Kidney (tissue), 14 donors: ENCODE measurements around the gene CREB3L2. TPM values are rescaled to one million over a fixed set of nuclear protein-coding genes. Genes with fewer than 3 reads are reported as not detected.

Source experiments
- DNase-seq, 5 donors: peaks; one replicate each; pipeline ENCODE4 v3.0.0-alpha.2; 2013 to 2020
- FAIRE-seq: peaks from 2 replicates; lab custom pipeline; 2012; peaks lifted over from hg19 to GRCh38; lab: Jason Lieb, UNC
- H3K27ac ChIP-seq, 2 donors: one replicate each; pipeline ENCODE4 v1.7.0; 2013; ENCODE audit warnings: low read depth in 2 of 2, low read length in 2 of 2, inconsistent platforms in 1 of 2
- H3K27me3 ChIP-seq: one replicate; pipeline ENCODE4 v1.7.1; 2013; ENCODE audit warnings: low read length, inconsistent platforms; ENCODE audit not compliant: control insufficient read depth, insufficient read depth
- H3K36me3 ChIP-seq, 3 donors: one replicate each; pipeline versions ENCODE4 v1.7.0 to v1.7.1; 2013; ENCODE audit warnings: low read length in 3 of 3, control low read depth in 1 of 3, inconsistent platforms in 1 of 3; ENCODE audit not compliant: insufficient read depth in 3 of 3, control insufficient read depth in 2 of 3
- H3K4me1 ChIP-seq, 3 donors: one replicate each; pipeline versions ENCODE4 v1.7.0 to v1.7.1; 2013; ENCODE audit warnings: low read length in 3 of 3, inconsistent platforms in 1 of 3, low read depth in 1 of 3; ENCODE audit not compliant: control insufficient read depth in 2 of 3, insufficient read depth in 2 of 3
- H3K4me3 ChIP-seq, 3 donors: one replicate each; pipeline versions ENCODE4 v1.7.0 to v1.8.1; 2013; ENCODE audit warnings: low read length in 3 of 3, control low read depth in 1 of 3, inconsistent platforms in 1 of 3
- H3K9ac ChIP-seq, 3 donors: one replicate each; pipeline versions ENCODE4 v1.7.0 to v1.7.1; 2013; ENCODE audit warnings: low read length in 3 of 3, control low read depth in 1 of 3, inconsistent platforms in 1 of 3
- H3K9me3 ChIP-seq, 3 donors: one replicate each; pipeline versions ENCODE4 v1.7.0 to v1.7.1; 2013; ENCODE audit warnings: low read length in 3 of 3, control low read depth in 1 of 3, inconsistent platforms in 1 of 3; ENCODE audit not compliant: control insufficient read depth in 2 of 3, insufficient read depth in 1 of 3
- CTCF ChIP-seq: IDR thresholded peaks from 3 replicates; pipeline ENCODE4 v1.5.1; 2012; ENCODE audit warnings: mild to moderate bottlenecking, moderate library complexity, borderline replicate concordance; ENCODE audit not compliant: insufficient read depth; ENCODE audit errors: extremely low read depth
- intact Hi-C: fragments of 100-400 bp; cut with DNase I; formaldehyde crosslinking; loops from one replicate; pipeline ENCODE4 v1.11.1; 2022
- polyA plus RNA-seq: library from polyadenylated mRNA; stranded (reverse); fragments of 350-450 nt; fragmentation: Illumina TruSeq; extraction: RNeasy Lipid Tissue Mini Kit (QIAGEN cat#74804); gene quantifications from one replicate; pipeline ENCODE4 v1.2.3, GENCODE V29; 2014; ENCODE audit warnings: low read depth, low replicate concordance; ENCODE audit not compliant: insufficient read depth
- total RNA-seq: library from RNA; stranded (reverse); fragmentation: NEBNext Ultra II Directional; extraction: Animal tissue kit (Norgen Biotek cat#: 25700); gene quantifications from one replicate; pipeline ENCODE4 v1.2.1, GENCODE V29; 2021
- donor health status: control.
- donor health status: control.
- donor health status: control.
- donor health status: control.
- donor health status: control.
- donor health status: DM: yes; HTN: yes; CAD: no.
- donor health status: Normal renal cell carcinoma (clear cell type).

CREB3L2 gene
- total and polyA plus RNA-seq, 2 donors from 2014 or later: 18.5 to 114 TPM

GRCh38 chr7:137900137-137900536 is 101.7 kb downstream of the CREB3L2 start:
- H3K4me1 ChIP-seq: peaks cover 0 to 2% (median 0%) of the 10 kb centered on the region in 3 donors
- FAIRE-seq (no peak), DNase-seq (no peak)
- H3K4me3 ChIP-seq: no peak overlapping the region
- no peak overlapping the region for H3K9ac ChIP-seq
- intact Hi-C loops: loop anchor here (5.0 kb wide), 1 partner anchor 107 kb away; no protein-coding TSS in a partner anchor
- H3K27ac ChIP-seq: no peak overlapping the region
- H3K36me3 ChIP-seq: peaks cover 3 to 36% (median 10%) of the 10 kb centered on the region in 3 donors
- H3K27me3 ChIP-seq: no peaks in the 10 kb centered on the region
- H3K9me3 ChIP-seq: no peaks in the 10 kb centered on the region
- no peak for TF ChIP-seq CTCF

GRCh38 chr7:137898839-137899721 is 102.8 kb downstream of the CREB3L2 start:
- Histone ChIP-seq H3K27me3 (no peaks in the 10 kb centered on the region), H3K9ac (no peak overlapping the region), H3K9me3 (no peaks in the 10 kb centered on the region), H3K4me3 (no peak overlapping the region), H3K4me1 (peaks cover 0 to 2% (median 0%) of the 10 kb centered on the region in 3 donors), H3K36me3 (peaks cover 3 to 44% (median 10%) of the 10 kb centered on the region in 3 donors), H3K27ac (no peak overlapping the region)
- peak; percentile 93 for TF ChIP-seq CTCF
- no peak for FAIRE-seq
- intact Hi-C loops: loop anchor here (5.0 kb wide), 1 partner anchor 242 kb away; no protein-coding TSS in a partner anchor
- peak; percentile 76 to 90 (median 85) for DNase-seq

- DNase-seq: no peak
- Histone ChIP-seq H3K9me3 (no peaks in the 10 kb centered on the region), H3K9ac (no peak overlapping the region), H3K27me3 (no peaks in the 10 kb centered on the region), H3K4me1 (no peaks in the 10 kb centered on the region), H3K36me3 (peaks cover 0 to 47% (median 10%) of the 10 kb centered on the region in 3 donors), H3K4me3 (no peak overlapping the region), H3K27ac (no peak overlapping the region)
- no peak for FAIRE-seq
- no peak for TF ChIP-seq CTCF
- intact Hi-C loops: loop anchor here (5.0 kb wide), 1 partner anchor 238 kb away; no protein-coding TSS in a partner anchor
These were observed 106.3 kb downstream of the CREB3L2 start for GRCh38 chr7:137895301-137896221.
